GM19467 (cell line): ENCODE measurements around the gene CEMIP.

Source experiments
- ATAC-seq: cut with Tn5 transposase; IDR thresholded peaks from one replicate; pipeline ENCODE4 v1.9.1; 2021; ENCODE audit warnings: mild to moderate bottlenecking, moderate library complexity; ENCODE audit not compliant: unreplicated experiment

The CEMIP gene

DNA sequence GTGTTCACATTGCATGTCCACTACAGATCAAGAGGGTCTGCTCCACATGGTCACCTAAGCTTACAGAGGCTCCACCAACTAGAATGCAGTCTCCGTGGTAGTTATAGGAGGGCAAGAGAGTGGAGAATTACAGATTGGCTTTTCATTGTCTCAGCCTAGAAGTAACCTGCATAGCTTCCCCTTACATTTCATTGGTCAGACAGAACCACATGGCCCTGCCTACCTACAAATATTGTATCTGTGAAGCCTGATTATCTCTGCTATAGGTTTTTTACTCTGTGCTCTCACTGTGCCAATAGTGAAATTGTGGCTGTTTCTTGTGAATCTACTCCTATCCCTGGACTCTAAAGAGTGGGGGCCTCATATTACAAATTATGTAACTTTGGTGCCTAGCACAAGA, 219.1 kb downstream of the CEMIP start:
- no peak for ATAC-seq

DNA sequence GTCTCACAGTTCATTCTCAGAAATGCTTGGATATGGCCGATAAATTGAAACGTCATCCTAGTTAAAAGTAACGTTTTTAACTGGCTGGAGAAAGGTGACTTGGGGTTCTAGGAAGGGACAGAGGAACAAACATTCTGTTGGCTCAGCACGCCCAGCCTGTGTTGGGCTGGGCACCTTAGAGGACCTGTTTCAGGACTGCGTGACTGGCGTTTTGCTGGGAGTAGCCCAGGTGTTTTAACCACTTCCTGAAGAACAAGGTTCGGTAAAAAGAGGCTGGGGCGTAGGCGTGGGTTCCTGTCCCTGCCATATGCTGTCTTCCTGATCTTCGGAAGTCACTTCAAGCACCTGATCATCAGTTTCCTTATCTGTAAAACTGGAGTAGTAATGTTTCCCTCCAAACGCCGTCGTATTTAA, 220.5 kb downstream of the CEMIP start:
- ATAC-seq: peak; percentile 33

DNA sequence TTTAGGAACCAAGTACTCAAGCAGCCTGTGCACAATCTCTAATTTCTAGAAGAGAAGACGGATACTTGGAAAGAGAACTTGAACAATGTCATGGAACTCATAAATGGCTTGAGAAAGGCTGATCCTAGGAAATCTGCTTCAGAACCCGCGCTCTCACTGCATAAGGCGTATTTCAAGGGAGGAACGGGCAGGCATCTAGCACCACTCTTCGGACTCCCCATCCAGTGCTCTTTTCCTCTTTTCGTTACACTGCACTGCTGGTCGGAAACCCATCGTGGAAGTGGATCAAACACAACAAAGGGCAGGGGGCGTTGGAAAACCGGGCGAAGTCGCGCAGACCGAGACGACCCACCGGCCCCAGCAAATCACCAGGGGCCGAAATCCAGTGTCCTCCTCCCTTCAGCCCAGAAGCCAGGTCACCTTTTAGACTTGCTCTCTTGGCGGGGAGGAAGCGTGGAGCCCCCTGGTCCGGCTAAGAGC, 221.0 kb downstream of the CEMIP start:
- no peak for ATAC-seq

DNA sequence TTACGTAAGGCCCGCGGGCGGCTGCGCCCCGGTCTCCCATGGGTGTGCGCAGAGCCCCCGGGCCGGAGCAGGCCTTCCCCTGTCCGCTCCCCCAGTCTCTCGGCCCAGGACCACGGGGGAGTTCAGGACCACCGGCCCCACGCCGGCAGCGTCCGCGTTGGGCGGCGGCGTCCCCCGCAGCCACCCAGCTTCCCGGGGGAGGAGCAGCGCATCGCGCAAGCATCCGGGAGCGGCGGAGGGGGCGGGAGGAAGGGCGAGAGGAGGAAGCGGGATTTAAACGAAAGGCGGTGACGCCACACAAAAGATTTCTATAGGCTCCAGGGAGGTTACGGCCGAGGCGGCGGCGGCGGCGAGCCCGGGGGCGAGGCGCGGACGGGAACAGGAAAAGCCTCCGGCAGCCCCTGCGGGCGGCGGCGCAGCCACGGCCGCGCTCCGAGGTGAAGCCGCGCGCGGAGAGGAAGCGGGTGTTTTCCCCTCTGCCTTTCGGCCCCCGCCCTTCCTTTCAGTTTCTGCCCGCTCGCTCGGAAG, 221.5 kb downstream of the CEMIP start, which contains the start of gene TLNRD1:
TSS of gene TLNRD1 (plus strand) at position 300 of the 528 bp plus-strand sequence. CDS start 1,349 bp downstream, outside the sequence.
- ATAC-seq: peak; percentile 58
